ENCODE measurements around the gene KLHL18.

DNA sequence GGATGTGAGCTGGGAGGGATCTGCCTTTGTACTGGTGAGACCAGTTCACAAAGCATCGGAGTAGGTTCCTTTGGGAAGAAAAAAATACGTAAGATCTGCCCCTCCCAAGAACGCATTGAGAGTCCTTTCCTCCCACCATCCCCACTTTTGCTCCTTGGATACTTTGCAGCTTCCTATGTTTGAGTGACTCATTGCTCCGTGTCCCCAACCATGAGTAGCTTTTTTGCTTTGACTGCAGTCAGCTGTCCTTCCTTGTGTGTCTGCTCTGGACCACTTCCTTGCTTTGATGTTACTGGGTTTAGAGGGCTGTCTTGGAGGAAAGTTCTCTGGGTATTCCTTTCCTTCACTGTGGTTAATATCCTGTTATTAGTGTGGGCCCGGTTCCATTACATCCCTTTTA, 54.9 kb downstream of the KLHL18 start:
- TF ChIP-seq, protein P1, sequence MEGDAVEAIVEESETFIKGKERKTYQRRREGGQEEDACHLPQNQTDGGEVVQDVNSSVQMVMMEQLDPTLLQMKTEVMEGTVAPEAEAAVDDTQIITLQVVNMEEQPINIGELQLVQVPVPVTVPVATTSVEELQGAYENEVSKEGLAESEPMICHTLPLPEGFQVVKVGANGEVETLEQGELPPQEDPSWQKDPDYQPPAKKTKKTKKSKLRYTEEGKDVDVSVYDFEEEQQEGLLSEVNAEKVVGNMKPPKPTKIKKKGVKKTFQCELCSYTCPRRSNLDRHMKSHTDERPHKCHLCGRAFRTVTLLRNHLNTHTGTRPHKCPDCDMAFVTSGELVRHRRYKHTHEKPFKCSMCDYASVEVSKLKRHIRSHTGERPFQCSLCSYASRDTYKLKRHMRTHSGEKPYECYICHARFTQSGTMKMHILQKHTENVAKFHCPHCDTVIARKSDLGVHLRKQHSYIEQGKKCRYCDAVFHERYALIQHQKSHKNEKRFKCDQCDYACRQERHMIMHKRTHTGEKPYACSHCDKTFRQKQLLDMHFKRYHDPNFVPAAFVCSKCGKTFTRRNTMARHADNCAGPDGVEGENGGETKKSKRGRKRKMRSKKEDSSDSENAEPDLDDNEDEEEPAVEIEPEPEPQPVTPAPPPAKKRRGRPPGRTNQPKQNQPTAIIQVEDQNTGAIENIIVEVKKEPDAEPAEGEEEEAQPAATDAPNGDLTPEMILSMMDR (conservative IDR thresholded peaks at IDR 0.05; ENCODE audit: low read length): no peak
- no peak for TF ChIP-seq EZH2phosphoT487 (IDR thresholded peaks at IDR 0.05; ENCODE audit: borderline replicate concordance)
